Activated effector memory CD4-positive, alpha-beta T cell treated with anti-CD3 and anti-CD28 coated beads, Interleukin-2, amount 50 U/mL, for 16 hours (primary cell): ENCODE data around the gene ANO7.

ENCODE experiments used
- DNase-seq: peaks from one replicate; pipeline ENCODE4 v3.0.0-alpha.2; 2020

ANO7 gene, protein sequence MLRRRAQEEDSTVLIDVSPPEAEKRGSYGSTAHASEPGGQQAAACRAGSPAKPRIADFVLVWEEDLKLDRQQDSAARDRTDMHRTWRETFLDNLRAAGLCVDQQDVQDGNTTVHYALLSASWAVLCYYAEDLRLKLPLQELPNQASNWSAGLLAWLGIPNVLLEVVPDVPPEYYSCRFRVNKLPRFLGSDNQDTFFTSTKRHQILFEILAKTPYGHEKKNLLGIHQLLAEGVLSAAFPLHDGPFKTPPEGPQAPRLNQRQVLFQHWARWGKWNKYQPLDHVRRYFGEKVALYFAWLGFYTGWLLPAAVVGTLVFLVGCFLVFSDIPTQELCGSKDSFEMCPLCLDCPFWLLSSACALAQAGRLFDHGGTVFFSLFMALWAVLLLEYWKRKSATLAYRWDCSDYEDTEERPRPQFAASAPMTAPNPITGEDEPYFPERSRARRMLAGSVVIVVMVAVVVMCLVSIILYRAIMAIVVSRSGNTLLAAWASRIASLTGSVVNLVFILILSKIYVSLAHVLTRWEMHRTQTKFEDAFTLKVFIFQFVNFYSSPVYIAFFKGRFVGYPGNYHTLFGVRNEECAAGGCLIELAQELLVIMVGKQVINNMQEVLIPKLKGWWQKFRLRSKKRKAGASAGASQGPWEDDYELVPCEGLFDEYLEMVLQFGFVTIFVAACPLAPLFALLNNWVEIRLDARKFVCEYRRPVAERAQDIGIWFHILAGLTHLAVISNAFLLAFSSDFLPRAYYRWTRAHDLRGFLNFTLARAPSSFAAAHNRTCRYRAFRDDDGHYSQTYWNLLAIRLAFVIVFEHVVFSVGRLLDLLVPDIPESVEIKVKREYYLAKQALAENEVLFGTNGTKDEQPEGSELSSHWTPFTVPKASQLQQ

DNA sequence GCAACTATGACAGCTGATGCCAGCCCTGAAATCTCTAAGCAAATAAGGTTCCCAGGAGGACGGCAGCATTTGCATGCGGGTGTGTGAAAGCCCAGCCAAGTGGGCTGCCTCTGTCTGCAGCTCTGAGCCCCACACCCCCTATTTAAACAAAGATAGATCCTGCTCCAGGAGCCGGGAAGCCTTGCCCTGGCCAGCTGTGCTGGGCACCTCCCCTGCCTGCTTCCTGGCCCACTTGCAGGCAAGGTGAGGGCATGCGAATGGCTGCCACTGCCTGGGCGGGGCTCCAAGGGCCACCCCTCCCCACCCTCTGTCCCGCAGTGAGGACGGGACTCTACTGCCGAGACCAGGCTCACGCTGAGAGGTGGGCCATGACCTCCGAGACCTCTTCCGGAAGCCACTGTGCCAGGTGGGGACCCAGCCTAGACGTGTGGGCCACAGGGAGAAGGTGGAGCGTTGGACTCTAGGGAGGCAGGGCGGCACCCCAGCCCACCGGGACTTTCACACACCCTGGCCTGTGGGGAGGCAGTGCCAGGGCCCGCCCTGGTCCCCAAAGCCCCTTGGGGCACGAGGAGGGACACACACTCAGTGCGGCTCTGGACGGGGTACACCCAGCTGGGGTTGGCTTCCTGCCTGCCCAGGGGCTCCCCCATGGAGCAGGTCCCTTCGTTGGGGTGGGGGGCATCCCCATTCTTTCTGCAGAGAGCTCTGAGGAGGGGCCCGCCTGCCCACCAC is at the start of gene ANO7:
Gene ANO7, plus strand, starts transcription at position 317 of the 732 bp plus-strand sequence. CDS start 1,387 bp downstream, outside the sequence.
- no peak for DNase-seq

DNA sequence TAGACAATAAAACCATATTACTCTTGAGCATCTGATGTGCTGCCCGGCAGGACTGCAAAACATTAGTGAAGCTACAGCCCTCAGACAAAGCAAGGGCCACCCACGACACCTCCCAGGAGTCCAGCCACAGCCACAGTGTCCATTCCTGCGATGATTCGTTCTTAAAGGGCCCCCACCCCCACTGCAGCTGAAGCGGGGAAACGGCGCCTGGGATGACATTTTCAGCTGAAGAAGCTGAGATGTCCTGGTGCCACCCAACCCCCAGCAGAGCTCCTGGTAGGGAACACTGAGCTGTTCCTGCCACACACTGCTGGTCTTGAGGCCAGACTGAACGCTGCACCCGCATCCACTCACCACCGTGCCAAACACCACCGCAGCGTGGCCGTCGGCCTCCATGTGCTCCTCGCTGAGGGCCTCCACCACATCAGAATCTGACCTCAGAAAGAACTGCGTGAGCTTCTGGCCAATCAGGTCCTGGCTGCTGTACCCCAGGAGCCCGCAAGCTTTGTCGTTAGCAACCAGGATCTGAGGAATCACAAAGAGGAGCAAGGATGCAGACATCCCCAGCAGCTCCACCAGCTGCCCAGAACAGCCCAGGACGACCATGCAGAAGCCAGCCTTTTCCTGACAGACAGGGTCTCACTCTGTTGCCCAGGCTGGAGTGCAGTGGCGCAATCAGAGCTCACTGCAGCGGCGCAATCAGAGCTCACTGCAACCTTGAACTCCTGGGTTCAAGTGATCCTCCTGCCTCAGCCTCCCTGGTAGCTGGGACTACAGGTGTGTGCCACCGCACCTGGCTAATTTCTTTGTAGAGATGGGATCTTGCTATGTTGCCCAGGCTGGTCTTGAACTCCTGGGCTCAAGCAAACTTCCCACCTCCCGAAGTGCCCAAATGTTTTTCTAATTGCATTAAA is 48.7 kb upstream of the ANO7 start:
- DNase-seq = no peak

DNA sequence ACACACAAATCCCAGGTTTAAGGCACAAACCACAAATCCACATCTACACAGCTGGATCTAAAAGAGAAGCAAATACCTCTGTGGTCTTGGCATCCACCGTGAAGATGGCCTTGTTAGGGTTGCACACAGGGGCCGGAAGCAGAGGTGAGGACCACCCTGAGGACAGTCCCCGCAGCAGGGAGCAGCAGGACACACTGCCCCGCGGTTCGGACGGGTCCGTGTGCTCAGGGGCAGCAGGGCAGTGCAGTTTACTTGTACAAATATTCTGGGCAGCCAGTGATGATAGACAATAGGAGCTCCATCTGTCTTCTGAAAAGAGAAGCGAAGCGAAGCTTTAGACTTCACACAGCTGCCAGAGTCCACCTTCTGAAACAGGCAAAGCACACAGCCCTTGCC is 48.0 kb upstream of the ANO7 start:
- no peak for DNase-seq

DNA sequence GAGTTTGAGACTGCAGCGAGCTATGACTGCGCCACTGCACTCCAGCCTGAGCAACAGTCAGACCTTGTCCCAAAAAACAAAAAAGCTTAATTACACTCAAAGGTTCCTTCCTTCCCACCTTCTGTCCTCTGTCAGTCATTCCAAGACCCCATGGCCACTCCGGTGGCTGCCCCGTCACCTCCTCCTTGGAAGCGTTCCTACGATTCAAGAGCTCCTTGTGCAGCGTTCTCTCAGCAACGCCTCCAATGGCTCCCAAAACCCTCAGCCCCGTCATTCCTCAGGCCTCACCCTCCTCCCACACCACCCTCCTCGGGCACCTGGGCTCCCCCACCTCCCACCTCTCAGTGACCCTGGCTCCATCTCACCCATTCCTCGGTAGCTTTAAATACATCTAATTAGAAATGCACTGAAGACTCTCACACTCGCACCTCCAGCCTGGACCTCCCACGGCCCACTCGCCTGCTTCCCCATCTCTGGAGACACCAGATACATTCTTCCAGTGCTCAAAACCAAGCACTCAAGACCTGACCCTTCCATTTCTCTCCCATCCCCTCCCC is 47.2 kb upstream of the ANO7 start:
- no peak for DNase-seq

DNA sequence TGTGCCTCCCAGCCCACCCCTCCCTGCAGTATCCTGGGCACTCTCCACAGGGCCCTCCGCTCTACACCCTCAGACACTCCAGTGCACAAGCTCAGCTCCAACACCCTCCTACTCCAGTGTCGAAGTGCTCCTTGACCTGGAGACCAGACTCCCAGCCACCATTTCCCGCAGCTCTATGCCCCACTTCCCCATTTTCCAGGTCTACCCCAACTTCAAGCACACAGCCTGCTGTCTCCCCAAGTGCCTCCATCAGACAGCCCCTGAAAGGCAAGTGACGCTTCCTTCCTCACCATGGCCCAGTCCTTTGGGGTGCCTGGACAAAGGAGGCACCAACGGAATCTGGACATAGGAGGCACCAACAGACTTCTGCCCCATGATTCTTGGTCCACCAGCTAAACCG is 46.4 kb upstream of the ANO7 start:
- DNase-seq = no peak

DNA sequence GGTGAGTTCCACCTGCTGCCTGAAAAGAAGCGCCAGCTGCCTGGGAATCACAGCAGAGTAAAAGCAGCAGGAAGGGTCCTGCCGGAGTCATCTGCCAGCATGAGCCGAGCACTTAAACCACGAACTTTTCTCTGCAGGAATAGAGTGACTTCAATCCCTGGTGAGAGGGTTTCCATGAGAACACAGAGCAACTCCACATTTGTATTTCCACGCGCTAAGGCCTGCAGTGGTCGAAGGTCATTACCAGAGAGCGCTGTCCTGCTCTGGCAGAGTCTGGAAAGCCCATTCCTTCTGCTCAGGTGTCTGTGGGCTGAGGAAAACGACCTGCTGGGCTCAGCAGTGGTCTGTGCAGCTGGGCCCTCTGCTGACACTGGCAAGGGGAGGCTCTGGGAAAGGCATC is 45.9 kb upstream of the ANO7 start:
- DNase-seq = no peak

DNA sequence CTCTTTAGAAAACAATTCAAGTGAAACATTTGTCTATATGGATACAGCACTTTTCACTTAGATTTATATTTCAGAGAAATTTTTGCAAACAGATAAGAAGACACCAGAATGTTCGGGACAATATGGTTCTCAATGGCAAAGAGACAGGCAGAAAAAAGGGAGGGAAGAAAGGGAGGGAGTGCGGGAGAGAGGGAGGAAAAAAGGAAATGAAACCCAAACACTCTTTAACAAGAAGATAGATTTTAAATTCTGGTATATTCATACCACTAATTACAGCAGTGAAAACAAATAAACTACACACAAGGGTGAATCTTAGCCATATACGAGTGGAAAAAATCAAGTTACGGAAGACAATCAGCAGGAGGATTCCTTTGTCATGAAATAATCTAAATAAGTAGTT is 42.2 kb upstream of the ANO7 start:
- DNase-seq = no peak

DNA sequence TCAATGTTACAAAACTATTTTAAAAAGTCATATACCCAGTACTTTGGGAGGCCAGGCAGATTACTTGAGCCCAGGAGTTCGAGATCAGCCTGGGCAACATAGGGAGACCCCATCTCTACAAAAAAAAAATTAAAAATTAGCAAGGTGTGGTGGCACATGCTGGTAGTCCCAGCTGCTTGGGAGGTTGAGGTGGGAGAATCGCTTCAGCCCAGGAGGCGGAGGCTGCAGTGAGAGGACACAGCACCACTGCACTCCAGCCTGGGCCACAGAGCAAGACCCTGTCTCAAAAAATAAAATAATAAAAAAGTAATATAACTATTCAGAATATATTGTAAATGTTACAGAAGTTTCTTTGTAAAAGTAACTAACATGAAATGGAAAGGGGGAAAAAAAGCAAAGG is 41.1 kb upstream of the ANO7 start:
- no peak for DNase-seq

DNA sequence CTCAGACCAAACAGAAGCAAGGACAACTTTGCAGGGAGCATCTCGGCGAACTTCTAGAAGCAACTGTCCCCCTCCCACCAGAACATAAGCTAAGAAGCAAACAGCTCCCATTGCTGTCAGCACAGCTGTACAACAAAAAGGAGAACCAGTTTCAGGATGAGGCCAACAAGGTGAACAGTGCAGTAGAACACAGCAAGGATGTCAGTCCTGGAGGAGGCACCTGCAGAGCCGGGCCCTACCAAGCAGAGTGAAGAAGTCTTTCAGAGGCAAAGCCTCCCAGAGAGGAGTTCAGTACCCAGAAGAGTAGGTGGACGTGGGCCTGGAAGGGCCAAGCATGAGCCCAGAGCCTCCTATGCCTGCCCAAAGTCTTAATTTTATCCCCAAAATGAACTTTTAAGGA is 40.2 kb upstream of the ANO7 start:
- DNase-seq = no peak

DNA sequence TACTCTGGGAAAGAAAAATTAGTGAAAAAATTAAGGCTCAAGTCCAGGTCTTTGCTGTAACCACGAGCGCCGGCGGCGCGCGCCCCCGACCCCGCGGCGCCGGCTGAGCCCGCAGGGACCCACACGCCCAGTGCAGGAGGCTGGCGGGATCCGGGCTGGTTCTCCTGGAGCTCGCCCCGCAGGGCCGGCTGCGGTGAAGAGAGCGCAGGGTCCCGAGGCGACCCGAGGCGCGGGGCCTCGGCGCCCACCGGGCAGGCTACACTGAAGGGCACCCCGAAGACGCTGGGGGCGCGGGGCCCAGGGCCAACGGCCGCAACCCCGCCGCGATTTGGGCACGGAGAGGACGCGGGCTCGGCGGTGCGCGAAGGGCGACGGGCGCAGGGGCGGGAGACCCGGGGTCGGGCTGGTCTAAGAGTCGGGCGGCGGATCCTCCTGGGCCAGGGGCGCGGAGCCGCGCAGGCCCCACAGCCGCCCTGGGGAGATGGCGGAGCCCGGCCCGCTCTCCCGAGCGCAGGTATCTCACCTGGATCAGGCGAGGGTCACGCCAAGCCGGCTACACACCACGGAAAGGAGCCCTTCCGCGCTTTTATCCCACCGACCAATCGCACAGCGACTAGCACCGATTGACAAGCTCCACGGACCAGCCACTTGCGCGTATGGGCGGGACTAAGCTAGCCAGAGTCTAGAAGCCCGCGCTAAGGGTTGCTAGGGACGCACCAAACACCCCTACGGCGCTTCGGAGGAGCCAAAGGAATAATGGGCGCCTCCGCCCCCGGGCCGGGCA is 39.4 kb upstream of the ANO7 start, which contains the start of gene PASK:
Gene PASK, minus strand, starts transcription at position 582 of the 784 bp plus-strand sequence. CDS start 6,440 bp downstream, outside the sequence.
- peak; percentile 98 for DNase-seq

DNA sequence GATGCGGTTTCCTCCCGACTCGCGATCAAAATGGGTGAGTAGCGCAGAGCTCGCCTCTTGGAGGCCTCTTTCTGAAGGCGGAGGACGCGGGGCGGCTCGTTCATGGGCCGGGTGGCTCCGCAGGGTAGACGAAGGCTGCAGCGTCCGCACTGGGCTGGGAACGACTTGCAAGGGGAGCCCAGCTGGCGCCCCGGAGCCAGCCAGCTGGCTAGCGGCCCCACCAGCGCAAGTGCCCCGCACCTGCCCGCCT is 38.9 kb upstream of the ANO7 start:
- no peak for DNase-seq

DNA sequence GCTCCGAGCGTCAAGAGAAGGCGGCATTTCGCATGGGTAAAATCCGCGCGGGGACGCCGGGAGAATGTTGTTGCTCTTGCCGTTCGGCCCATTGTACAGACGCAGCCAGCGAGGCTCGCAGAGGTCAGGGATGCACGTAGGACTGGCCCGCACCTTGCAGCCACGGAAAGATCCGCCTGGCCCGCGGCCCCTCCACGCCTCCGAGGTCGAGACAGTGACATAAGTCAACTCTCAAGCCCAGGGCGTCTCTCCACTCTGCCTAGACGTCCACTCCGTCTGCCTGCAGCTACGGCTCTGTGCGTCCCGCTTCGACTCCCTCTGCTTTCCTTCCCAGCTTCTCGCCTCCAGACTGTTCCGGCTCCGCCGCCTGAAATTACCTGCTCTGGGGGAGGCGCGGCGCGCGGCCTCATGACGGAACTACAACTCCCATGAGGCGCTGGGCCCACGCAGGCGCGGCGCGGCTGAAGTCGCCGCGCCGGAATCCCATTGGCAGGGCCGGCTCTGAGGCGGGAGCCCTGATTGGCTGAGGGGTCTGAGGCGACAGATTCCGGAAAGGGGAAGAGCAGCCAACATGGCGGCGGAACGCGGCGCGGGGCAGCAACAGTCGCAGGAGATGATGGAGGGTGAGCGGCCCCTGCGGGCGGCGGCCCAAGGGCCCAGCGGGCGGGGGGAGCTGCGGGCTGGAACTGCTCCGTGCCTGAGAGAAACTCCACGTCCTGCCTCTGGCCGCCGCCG is 38.4 kb upstream of the ANO7 start, which contains the start of gene PPP1R7:
Gene PPP1R7, plus strand, starts transcription at position 543 of the 735 bp plus-strand sequence. Its CDS starts 29 bp downstream, at position 572.
- DNase-seq = peak; percentile 99

DNA sequence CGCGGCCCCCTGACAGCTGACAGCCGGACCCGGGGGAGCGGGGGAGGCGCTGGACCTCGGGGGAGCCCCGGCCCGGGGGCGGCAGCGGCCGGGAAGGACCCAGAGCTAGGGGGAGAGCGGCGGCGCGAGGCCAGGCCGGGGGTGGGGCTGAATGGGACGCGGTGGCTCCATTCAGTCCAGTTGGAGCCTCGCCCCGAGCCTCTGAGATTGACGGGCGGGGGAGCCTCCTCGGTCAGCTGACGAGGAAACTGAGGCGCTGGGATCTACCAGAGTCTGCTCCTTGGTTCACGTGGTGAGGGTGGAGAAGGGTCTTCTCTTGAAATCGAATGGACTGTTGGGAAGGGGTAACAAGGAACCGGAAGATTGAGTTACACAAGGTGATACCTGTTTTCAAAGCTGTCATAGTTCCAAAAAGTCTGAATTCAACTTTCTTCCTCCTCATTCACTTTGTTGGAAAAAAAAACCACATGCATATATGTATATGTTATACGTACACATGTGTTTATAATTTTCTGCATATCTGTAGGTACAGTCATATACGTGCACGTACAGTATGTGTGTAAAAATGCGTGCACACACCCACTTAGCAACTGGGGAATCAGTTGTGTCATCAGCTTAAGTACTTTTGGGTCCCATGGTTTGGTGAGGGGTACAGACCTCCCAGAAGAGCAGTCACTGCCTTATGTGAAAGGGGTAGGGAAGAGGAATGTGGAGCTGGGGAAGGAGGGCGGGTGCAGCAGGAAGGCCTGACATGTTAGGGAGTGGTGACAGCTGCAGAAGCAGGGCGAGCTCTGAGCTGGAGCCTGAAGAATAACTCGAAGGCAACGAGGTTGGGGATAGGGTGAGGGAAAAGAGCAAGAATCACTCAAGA is 37.6 kb upstream of the ANO7 start:
- DNase-seq = no peak

DNA sequence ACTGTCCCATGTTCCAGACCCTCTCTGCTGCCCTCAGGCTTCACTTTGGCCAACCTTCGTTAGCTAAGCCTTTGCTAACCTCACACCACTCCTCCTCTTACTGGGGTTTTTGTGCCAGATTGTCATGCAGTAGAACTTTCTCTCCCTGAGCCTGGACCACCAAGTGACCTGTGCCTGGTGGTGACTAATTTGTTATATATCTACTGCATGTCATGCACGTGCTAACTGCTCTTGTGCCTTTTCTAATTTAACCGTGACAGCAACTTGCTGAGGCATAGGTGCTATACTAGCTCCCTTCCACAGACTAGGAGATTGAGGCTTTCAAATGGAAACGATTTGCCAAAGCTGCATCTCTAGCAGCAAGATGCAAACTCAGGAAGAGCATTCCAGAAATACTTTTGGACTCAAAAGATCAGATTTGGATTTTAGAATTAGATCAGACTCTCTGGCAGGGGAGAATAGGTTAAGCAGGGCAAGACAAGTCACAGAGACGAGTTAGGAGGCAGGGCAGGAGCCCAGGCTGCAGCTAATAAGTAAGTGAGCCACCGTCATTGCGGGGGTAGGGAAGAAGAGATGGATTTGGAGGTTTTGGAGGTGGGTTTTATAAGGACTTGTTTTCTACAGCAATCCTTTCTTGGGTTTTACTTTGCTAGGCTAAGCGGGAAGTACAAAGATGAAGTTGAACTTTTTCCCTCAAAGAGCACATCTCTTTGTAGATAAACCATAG is 36.4 kb upstream of the ANO7 start:
- no peak for DNase-seq

DNA sequence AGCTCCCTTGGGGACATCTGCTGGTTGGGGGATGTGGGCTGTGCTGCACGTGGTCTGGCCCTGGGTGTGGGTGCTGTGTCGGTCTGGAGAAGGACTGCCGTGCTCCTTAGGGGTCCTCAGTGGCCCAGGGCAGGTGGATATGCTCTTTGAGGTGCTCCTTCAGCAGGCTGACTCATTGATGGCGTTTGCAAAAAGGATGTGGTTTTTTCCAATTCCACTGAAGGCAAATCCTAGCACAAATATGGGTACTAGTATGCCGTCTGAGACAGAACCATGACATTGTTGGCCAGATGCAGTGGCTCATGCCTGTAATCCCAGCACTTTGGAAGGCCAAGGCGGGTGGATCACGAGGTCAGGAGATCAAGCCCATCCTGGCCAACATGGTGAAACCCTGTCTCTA is 34.9 kb upstream of the ANO7 start:
- no peak for DNase-seq

DNA sequence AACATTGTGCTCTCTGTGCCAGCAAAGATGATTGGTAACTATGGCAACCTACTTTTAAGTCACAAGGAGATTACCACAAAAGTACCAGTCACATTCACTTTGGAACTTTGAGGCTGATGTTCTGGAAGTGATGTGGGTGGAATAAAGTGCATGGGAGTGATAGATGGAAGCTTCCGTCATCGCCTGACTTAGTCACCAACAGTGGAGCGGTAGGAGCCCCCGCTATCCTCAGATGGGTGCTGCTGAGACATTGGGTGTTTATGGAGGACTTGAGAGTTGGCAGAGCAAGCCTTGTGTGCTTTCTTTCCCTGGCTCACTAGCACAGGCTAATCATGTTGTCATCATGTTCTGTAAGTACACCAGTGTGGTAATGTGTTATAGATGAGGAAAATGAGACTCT is 33.6 kb upstream of the ANO7 start:
- DNase-seq = no peak

DNA sequence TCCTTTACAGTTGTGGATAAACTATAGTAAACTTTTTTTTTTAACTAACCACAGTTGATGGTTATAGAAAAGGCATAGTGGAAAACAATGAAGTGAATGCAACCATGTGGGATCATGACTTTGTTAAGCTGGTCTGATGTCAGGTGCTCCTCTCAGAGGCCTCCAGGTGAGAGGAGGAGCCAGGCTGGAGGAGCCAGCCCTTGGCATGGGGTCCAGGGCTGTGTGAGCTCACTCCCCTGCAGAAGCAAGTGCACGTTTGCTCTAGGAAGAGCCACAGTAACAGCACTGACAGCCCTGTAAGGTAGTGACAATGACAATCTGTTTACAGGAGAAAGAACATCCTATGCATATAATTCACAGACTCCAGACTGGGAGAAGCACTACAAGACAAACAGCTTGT is 32.5 kb upstream of the ANO7 start:
- no peak for DNase-seq

DNA sequence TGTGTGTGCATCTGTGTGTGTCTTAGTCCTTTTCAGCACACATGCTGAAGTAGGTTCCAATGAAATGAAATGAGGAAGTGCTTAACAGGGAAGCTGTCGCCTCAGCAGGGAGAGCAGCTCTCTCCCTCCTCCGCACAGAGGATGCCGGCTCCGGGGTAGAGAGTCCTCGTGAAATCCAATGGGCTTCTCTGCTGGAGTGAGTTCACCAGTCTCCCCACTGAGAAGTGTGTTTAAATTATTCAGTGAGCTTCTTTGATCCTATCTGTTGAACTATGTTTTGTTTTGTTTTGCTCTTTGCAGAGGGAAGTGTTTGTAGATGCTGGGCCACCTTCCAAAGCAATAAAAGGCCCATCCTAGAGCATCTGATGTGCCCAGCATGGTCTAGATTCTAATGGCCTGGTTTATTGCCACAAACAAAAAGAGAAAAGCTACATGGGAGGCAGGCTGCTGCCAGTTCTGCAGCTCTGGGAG is 31.5 kb upstream of the ANO7 start:
- DNase-seq = no peak
